Measurements from ENCODE around the gene ATRX.

DNA sequence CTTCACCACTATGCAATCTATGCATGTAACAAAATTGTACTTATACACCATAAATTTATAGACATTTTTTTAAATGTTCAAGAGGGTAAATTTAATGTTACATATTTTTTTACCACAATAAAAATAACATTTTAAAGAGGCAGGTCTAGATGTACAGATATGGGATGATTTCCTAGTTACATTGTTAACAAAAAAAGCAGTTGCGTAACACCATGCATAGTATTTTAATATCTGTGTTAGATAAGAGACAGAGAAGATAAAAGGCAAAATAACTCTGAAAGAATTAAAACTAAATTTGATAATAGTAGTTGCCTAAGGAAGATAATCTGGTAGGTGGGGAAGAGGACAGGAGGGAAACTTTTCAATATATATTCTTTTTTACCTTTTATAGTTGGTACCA is 9.1 kb upstream of the ATRX start:
- TF ChIP-seq GATA2 (IDR thresholded peaks at IDR 0.05; ENCODE audit: low read depth, low read length) (no peak), GATA3 (IDR thresholded peaks at IDR 0.05; ENCODE audit: low read depth, low read length) (no peak)
